Measurements from ENCODE around the gene PACSIN2.

DNA sequence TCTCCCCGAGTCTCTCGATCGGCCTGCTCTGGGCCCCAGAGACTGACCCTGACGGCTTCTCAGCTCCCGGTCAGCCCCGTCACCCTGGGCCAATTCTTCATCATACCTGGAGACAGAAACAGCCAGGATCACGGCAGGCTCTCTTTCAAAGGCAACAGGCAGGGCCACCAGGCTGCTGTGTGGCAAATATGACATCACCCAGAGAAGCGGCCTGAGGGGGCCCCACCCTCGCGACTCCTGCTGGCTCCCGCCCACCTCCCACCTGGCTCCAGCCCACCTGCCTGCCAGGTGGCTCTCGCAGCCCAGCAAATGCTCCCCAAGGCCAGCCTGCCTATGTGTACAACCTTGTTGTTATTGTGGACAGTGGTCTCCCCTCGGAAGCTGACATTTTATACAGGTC is 24.9 kb upstream of the PACSIN2 start:
- no peak for TF ChIP-seq CHD1 (IDR thresholded peaks at IDR 0.05; ENCODE audit: low read depth, low read length)
- no peak for TF ChIP-seq RAD21 (IDR thresholded peaks at IDR 0.05; ENCODE audit: insufficient read depth, low read depth, low read length)
- no peak for TF ChIP-seq SREBF2 (IDR thresholded peaks at IDR 0.05; ENCODE audit: low read length)

Data from GM12878 (cell line).